ENCODE data around the gene SNRK.

- TF ChIP-seq, protein P1, sequence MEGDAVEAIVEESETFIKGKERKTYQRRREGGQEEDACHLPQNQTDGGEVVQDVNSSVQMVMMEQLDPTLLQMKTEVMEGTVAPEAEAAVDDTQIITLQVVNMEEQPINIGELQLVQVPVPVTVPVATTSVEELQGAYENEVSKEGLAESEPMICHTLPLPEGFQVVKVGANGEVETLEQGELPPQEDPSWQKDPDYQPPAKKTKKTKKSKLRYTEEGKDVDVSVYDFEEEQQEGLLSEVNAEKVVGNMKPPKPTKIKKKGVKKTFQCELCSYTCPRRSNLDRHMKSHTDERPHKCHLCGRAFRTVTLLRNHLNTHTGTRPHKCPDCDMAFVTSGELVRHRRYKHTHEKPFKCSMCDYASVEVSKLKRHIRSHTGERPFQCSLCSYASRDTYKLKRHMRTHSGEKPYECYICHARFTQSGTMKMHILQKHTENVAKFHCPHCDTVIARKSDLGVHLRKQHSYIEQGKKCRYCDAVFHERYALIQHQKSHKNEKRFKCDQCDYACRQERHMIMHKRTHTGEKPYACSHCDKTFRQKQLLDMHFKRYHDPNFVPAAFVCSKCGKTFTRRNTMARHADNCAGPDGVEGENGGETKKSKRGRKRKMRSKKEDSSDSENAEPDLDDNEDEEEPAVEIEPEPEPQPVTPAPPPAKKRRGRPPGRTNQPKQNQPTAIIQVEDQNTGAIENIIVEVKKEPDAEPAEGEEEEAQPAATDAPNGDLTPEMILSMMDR (conservative IDR thresholded peaks at IDR 0.05; ENCODE audit: low read depth in 2 of 2): no peak
- TF ChIP-seq JUNB (IDR thresholded peaks at IDR 0.05; ENCODE audit: unreplicated experiment) (no peak), EZH2phosphoT487 (IDR thresholded peaks at IDR 0.05; ENCODE audit: unreplicated experiment) (no peak), EZH2 (IDR thresholded peaks at IDR 0.05; ENCODE audit: low read depth, unreplicated experiment) (no peak), POLR2AphosphoS5 (IDR thresholded peaks at IDR 0.05; ENCODE audit: low read depth) (no peak), NANOG (IDR thresholded peaks at IDR 0.05; ENCODE audit: borderline replicate concordance) (no peak), REST (IDR thresholded peaks at IDR 0.05; ENCODE audit: unreplicated experiment) (no peak), ZNF114 (CRISPR knock-in tag; IDR thresholded peaks at IDR 0.05) (no peak), CREB1 (CRISPR knock-in tag; IDR thresholded peaks at IDR 0.05; ENCODE audit: low read depth) (no peak)
- TF ChIP-seq, protein P2, sequence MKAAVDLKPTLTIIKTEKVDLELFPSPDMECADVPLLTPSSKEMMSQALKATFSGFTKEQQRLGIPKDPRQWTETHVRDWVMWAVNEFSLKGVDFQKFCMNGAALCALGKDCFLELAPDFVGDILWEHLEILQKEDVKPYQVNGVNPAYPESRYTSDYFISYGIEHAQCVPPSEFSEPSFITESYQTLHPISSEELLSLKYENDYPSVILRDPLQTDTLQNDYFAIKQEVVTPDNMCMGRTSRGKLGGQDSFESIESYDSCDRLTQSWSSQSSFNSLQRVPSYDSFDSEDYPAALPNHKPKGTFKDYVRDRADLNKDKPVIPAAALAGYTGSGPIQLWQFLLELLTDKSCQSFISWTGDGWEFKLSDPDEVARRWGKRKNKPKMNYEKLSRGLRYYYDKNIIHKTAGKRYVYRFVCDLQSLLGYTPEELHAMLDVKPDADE (IDR thresholded peaks at IDR 0.05): no peak
- TF ChIP-seq, protein P3, sequence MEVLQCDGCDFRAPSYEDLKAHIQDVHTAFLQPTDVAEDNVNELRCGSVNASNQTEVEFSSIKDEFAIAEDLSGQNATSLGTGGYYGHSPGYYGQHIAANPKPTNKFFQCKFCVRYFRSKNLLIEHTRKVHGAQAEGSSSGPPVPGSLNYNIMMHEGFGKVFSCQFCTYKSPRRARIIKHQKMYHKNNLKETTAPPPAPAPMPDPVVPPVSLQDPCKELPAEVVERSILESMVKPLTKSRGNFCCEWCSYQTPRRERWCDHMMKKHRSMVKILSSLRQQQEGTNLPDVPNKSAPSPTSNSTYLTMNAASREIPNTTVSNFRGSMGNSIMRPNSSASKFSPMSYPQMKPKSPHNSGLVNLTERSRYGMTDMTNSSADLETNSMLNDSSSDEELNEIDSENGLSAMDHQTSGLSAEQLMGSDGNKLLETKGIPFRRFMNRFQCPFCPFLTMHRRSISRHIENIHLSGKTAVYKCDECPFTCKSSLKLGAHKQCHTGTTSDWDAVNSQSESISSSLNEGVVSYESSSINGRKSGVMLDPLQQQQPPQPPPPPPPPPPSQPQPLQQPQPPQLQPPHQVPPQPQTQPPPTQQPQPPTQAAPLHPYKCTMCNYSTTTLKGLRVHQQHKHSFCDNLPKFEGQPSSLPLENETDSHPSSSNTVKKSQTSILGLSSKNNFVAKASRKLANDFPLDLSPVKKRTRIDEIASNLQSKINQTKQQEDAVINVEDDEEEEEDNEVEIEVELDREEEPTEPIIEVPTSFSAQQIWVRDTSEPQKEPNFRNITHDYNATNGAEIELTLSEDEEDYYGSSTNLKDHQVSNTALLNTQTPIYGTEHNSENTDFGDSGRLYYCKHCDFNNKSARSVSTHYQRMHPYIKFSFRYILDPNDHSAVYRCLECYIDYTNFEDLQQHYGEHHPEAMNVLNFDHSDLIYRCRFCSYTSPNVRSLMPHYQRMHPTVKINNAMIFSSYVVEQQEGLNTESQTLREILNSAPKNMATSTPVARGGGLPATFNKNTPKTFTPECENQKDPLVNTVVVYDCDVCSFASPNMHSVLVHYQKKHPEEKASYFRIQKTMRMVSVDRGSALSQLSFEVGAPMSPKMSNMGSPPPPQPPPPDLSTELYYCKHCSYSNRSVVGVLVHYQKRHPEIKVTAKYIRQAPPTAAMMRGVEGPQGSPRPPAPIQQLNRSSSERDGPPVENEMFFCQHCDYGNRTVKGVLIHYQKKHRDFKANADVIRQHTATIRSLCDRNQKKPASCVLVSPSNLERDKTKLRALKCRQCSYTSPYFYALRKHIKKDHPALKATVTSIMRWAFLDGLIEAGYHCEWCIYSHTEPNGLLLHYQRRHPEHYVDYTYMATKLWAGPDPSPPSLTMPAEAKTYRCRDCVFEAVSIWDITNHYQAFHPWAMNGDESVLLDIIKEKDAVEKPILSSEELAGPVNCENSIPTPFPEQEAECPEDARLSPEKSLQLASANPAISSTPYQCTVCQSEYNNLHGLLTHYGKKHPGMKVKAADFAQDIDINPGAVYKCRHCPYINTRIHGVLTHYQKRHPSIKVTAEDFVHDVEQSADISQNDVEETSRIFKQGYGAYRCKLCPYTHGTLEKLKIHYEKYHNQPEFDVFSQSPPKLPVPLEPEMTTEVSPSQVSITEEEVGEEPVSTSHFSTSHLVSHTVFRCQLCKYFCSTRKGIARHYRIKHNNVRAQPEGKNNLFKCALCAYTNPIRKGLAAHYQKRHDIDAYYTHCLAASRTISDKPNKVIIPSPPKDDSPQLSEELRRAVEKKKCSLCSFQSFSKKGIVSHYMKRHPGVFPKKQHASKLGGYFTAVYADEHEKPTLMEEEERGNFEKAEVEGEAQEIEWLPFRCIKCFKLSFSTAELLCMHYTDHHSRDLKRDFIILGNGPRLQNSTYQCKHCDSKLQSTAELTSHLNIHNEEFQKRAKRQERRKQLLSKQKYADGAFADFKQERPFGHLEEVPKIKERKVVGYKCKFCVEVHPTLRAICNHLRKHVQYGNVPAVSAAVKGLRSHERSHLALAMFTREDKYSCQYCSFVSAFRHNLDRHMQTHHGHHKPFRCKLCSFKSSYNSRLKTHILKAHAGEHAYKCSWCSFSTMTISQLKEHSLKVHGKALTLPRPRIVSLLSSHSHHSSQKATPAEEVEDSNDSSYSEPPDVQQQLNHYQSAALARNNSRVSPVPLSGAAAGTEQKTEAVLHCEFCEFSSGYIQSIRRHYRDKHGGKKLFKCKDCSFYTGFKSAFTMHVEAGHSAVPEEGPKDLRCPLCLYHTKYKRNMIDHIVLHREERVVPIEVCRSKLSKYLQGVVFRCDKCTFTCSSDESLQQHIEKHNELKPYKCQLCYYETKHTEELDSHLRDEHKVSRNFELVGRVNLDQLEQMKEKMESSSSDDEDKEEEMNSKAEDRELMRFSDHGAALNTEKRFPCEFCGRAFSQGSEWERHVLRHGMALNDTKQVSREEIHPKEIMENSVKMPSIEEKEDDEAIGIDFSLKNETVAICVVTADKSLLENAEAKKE (CRISPR knock-in tag; IDR thresholded peaks at IDR 0.05): no peak
Measured at GRCh38 chr3:43327582-43327979, 41.2 kb downstream of the SNRK start.

Measured in GM23338 (cell line).